HEK293 (cell line): Measurements from ENCODE around the gene LIMA1.

Experiments
- CTCF ChIA-PET: fragments of 350-600 bp; formaldehyde crosslinking; extraction: SDS; loops from one replicate; lab custom pipeline; 2021; ENCODE audit warnings: antibody characterized with exemption; lab: Yijun Ruan, JAX
- POLR2A ChIA-PET: fragments of 300-600 bp; formaldehyde crosslinking; extraction: SDS; loops from one replicate; lab custom pipeline; 2020; ENCODE audit warnings: antibody characterized with exemption, inconsistent platforms; lab: Yijun Ruan, JAX
- H3K27ac ChIP-seq: fragments of 200-500 bp; sonication (Bioruptor generic); 2 replicates; pipeline ENCODE4 v1.5.1; 2014; ENCODE audit warnings: low read depth, low read length, control low read depth, inconsistent platforms; ENCODE audit errors: extremely low read depth
- H3K36me3 ChIP-seq, 2 experiments: fragments of 200-500 bp in 1 of 2; sonication (Bioruptor generic) in 1 of 2; 1 replicate in 1 of 2; 2 replicates in 1 of 2; pipeline ENCODE4 v1.5.1; 2014 to 2017; ENCODE audit warnings: inconsistent platforms in 2 of 2, low read length in 2 of 2; ENCODE audit not compliant: control insufficient read depth in 2 of 2, insufficient read depth in 1 of 2
- H3K4me1 ChIP-seq: fragments of 200-500 bp; sonication (Bioruptor generic); 2 replicates; pipeline ENCODE4 v1.5.1; 2014; ENCODE audit warnings: mild to moderate bottlenecking, low read length, inconsistent platforms; ENCODE audit not compliant: control insufficient read depth, insufficient read depth
- H3K4me3 ChIP-seq: 2 replicates; pipeline ENCODE4 v1.5.1; 2011; ENCODE audit warnings: low read depth, mild to moderate bottlenecking, control low read depth, low read length, moderate library complexity
- H3K9me3 ChIP-seq: fragments of 200-500 bp; sonication (Bioruptor generic); 2 replicates; pipeline ENCODE4 v1.5.1; 2014; ENCODE audit warnings: low read depth, low read length, inconsistent platforms; ENCODE audit not compliant: control insufficient read depth, insufficient read depth
- ATF2 ChIP-seq: fragments of 450-650 bp; formaldehyde crosslinking; IDR thresholded peaks from 2 replicates; pipeline ENCODE4 v1.5.1; 2016; ENCODE audit warnings: missing biosample characterization, missing genetic modification characterization, low read depth
- CTCF ChIP-seq: fragments of 450-650 bp; formaldehyde crosslinking; IDR thresholded peaks from 2 replicates; pipeline ENCODE4 v1.5.1; 2016; ENCODE audit warnings: missing biosample characterization, missing genetic modification characterization
- MYNN ChIP-seq: fragments of 450-650 bp; formaldehyde crosslinking; IDR thresholded peaks from 2 replicates; pipeline ENCODE4 v1.5.1; 2016; ENCODE audit warnings: missing biosample characterization, missing genetic modification characterization, borderline replicate concordance
- OSR2 ChIP-seq: fragments of 450-650 bp; formaldehyde crosslinking; IDR thresholded peaks from 2 replicates; pipeline ENCODE4 v1.5.1; 2016; ENCODE audit warnings: missing biosample characterization, missing genetic modification characterization
- PRDM2 ChIP-seq: fragments of 450-650 bp; formaldehyde crosslinking; IDR thresholded peaks from 2 replicates; pipeline ENCODE4 v1.5.1; 2016; ENCODE audit warnings: missing biosample characterization, missing genetic modification characterization, borderline replicate concordance
- PRDM4 ChIP-seq: fragments of 450-650 bp; formaldehyde crosslinking; IDR thresholded peaks from 2 replicates; pipeline ENCODE4 v1.5.1; 2017; ENCODE audit warnings: missing biosample characterization, missing genetic modification characterization
- SCRT2 ChIP-seq: fragments of 450-650 bp; formaldehyde crosslinking; IDR thresholded peaks from 2 replicates; pipeline ENCODE4 v1.5.1; 2016; ENCODE audit warnings: missing biosample characterization, missing genetic modification characterization
- SP3 ChIP-seq: fragments of 450-650 bp; formaldehyde crosslinking; IDR thresholded peaks from 2 replicates; pipeline ENCODE4 v1.5.1; 2016; ENCODE audit warnings: missing biosample characterization, missing genetic modification characterization
- ZBTB49 ChIP-seq: fragments of 450-650 bp; formaldehyde crosslinking; IDR thresholded peaks from 2 replicates; pipeline ENCODE4 v1.5.1; 2016; ENCODE audit warnings: missing biosample characterization, missing genetic modification characterization, low read depth
- ZNF2 ChIP-seq: fragments of 450-650 bp; formaldehyde crosslinking; IDR thresholded peaks from 2 replicates; pipeline ENCODE4 v1.5.1; 2016; ENCODE audit warnings: missing biosample characterization, missing genetic modification characterization
- ZNF248 ChIP-seq: fragments of 450-650 bp; formaldehyde crosslinking; IDR thresholded peaks from 2 replicates; pipeline ENCODE4 v1.5.1; 2017; ENCODE audit warnings: missing biosample characterization, missing genetic modification characterization
- ZNF37A ChIP-seq: fragments of 450-650 bp; IDR thresholded peaks from 2 replicates; pipeline ENCODE4 v1.5.1; 2018; ENCODE audit warnings: missing biosample characterization, missing genetic modification characterization
- ZNF521 ChIP-seq: fragments of 450-650 bp; formaldehyde crosslinking; IDR thresholded peaks from 2 replicates; pipeline ENCODE4 v1.5.1; 2017; ENCODE audit warnings: missing biosample characterization, mild to moderate bottlenecking, missing genetic modification characterization
- ZNF654 ChIP-seq: fragments of 450-650 bp; formaldehyde crosslinking; IDR thresholded peaks from 2 replicates; pipeline ENCODE4 v1.5.1; 2016; ENCODE audit warnings: low read depth, missing biosample characterization, missing genetic modification characterization

Gene LIMA1

GRCh38 chr12:50132505-50133135 is 150.7 kb downstream of the LIMA1 start:
- Histone ChIP-seq H3K9me3 (no peaks in the 10 kb centered on the region), H3K36me3 (peaks cover 50 to 85% of the 10 kb centered on the region in 2 experiments), H3K4me3 (no peak overlapping the region), H3K4me1 (no peaks in the 10 kb centered on the region), H3K27ac (no peak overlapping the region)
- TF ChIP-seq ZNF2 (tag by site-specific recombination) (no peak), CTCF (tag by site-specific recombination) (peak; percentile 27; the same call in 1 of the 2 replicates), ZNF521 (tag by site-specific recombination) (no peak), PRDM4 (no peak), SP3 (tag by site-specific recombination) (no peak), ZNF654 (tag by site-specific recombination) (peak; percentile 72), ZBTB49 (tag by site-specific recombination) (no peak)
- CTCF ChIA-PET: interaction anchor here (0.6 to 2.2 kb wide), 28 partner anchors 9 to 1107 kb away, joined by 3 to 20 read pairs (median 4); no protein-coding TSS in a partner anchor
- POLR2A ChIA-PET: interaction anchor here (0.5 to 1.5 kb wide), 4 partner anchors 21 to 182 kb away, joined by 3 to 9 read pairs (median 4); partner anchors contain the start of gene COX14

- no peak for TF ChIP-seq ZNF248 (tag by site-specific recombination)
- 0 out of 2 replicates have a peak, but pooled peaks have one; percentile 33 for TF ChIP-seq ATF2 (tag by site-specific recombination)
- TF ChIP-seq, all 188 proteins: peak for 1
- ChIA-PET POLR2A (interaction anchor here (0.6 to 2.8 kb wide), 3 partner anchors 10 to 17 kb away, joined by 3 to 8 read pairs (median 7); partner anchors contain the start of gene COX14), CTCF (interaction anchor here (1.0 to 3.0 kb wide), 5 partner anchors 10 to 185 kb away, joined by 3 to 21 read pairs (median 7); partner anchors contain the start of gene COX14)
- Histone ChIP-seq H3K36me3 (peaks cover 35 to 65% of the 10 kb centered on the region in 2 experiments), H3K27ac (no peak overlapping the region), H3K4me1 (no peaks in the 10 kb centered on the region), H3K4me3 (no peak overlapping the region), H3K9me3 (no peaks in the 10 kb centered on the region)
Observed at GRCh38 chr12:50129290-50129689, 154.0 kb downstream of the LIMA1 start.

GRCh38 chr12:50127546-50127945 is 155.8 kb downstream of the LIMA1 start:
- CTCF ChIA-PET: interaction anchor here (0.6 to 1.4 kb wide), 2 partner anchors 53 to 82 kb away, joined by 3 read pairs; no protein-coding TSS in a partner anchor
- no peak overlapping the region for H3K4me3 ChIP-seq
- no peaks in the 10 kb centered on the region for H3K9me3 ChIP-seq
- H3K36me3 ChIP-seq: peaks cover 35 to 61% of the 10 kb centered on the region in 2 experiments
- POLR2A ChIA-PET: interaction anchor here (0.7 to 3.6 kb wide), 3 partner anchors 15 to 236 kb away, joined by 6 to 19 read pairs (median 6); partner anchors contain the start of gene COX14
- no peak overlapping the region for H3K27ac ChIP-seq
- no peaks in the 10 kb centered on the region for H3K4me1 ChIP-seq
- TF ChIP-seq MYNN (tag by site-specific recombination) (no peak), ZNF37A (tag by site-specific recombination) (no peak), SCRT2 (tag by site-specific recombination) (0 out of 2 replicates have a peak, but pooled peaks have one; percentile 15), OSR2 (peak; percentile 32; the same call in 1 of the 2 replicates), PRDM2 (no peak)
